SK-N-MC (cell line): ENCODE data around the gene CDKN2A.
"Not testable (repeated sequence)": the region's sequence is repeated elsewhere in the genome, so short reads cannot be mapped to it uniquely, and the experiment has no call there.

Source experiments
- DNase-seq: peaks from one replicate; pipeline ENCODE4 v3.0.0-alpha.2; 2011; ENCODE audit warnings: low read depth, low spot score
- H3K27ac ChIP-seq: fragments of 200-600 bp; sonication (generic); 2 replicates; pipeline ENCODE4 v1.5.1; 2016; ENCODE audit warnings: mixed run types
- H3K36me3 ChIP-seq: fragments of 200-600 bp; sonication (generic); 2 replicates; pipeline ENCODE4 v1.6.1; 2017; ENCODE audit warnings: antibody characterized with exemption, low read length, mixed read lengths; ENCODE audit not compliant: insufficient read depth
- H3K4me3 ChIP-seq: fragments of 200-600 bp; sonication (generic); 2 replicates; pipeline ENCODE4 v1.5.1; 2016
- H3K9ac ChIP-seq: fragments of 200-600 bp; sonication (generic); 2 replicates; pipeline ENCODE4 v1.8.0; 2017; ENCODE audit warnings: mixed run types, mixed read lengths; ENCODE audit not compliant: insufficient read length
- H3K9me3 ChIP-seq: fragments of 200-600 bp; sonication (generic); 2 replicates; pipeline ENCODE4 v1.6.1; 2017; ENCODE audit warnings: low read depth, mild to moderate bottlenecking, antibody characterized with exemption, low read length, moderate library complexity, mixed read lengths
- EZH2 ChIP-seq: fragments of 200-600 bp; sonication (generic); IDR thresholded peaks from one replicate; pipeline ENCODE4 v1.6.1; 2017; ENCODE audit warnings: antibody characterized with exemption
- FOXP2 ChIP-seq: optimal IDR thresholded peaks from 2 replicates; pipeline ENCODE3; 2011; ENCODE audit warnings: mild to moderate bottlenecking, moderate library complexity; ENCODE audit not compliant: insufficient read depth; ENCODE audit errors: extremely low read length, control extremely low read depth
- POLR2AphosphoS5 ChIP-seq: IDR thresholded peaks from 2 replicates; pipeline ENCODE4 v1.6.1; 2012; ENCODE audit warnings: mild to moderate bottlenecking, low read depth, low read length, borderline replicate concordance

Gene CDKN2A

GRCh38 chr9:21964925-21965385 lies 29.2 kb downstream of the CDKN2A start:
- H3K36me3 ChIP-seq = peaks cover 45% of the 10 kb centered on the region
- TF ChIP-seq POLR2AphosphoS5 (no peak), FOXP2 (no peak), EZH2 (no peak)
- no peak overlapping the region for H3K4me3 ChIP-seq
- no peak overlapping the region for H3K9ac ChIP-seq
- no peak overlapping the region for H3K27ac ChIP-seq
- DNase-seq = no peak
- peaks cover 4% of the 10 kb centered on the region; the same call in 1 of the 2 replicates for H3K9me3 ChIP-seq

GRCh38 chr9:21961569-21961968 lies 32.6 kb downstream of the CDKN2A start:
- no peak for DNase-seq
- TF ChIP-seq FOXP2 (no peak), EZH2 (no peak), POLR2AphosphoS5 (no peak)
- Histone ChIP-seq H3K27ac (no peak overlapping the region), H3K4me3 (no peak overlapping the region), H3K9me3 (peaks cover 4% of the 10 kb centered on the region; the same call in 1 of the 2 replicates), H3K36me3 (peaks cover 12% of the 10 kb centered on the region; the same call in 1 of the 2 replicates), H3K9ac (no peak overlapping the region)

- not testable (repeated sequence) for H3K9ac ChIP-seq, DNase-seq, H3K4me3 ChIP-seq, H3K36me3 ChIP-seq, H3K27ac ChIP-seq, H3K9me3 ChIP-seq
Measured at GRCh38 chr9:21959268-21959667, 34.9 kb downstream of the CDKN2A start.

- Histone ChIP-seq H3K4me3 (no peak overlapping the region), H3K27ac (no peak overlapping the region), H3K9ac (no peak overlapping the region), H3K9me3 (no peaks in the 10 kb centered on the region), H3K36me3 (no peaks in the 10 kb centered on the region)
- TF ChIP-seq POLR2AphosphoS5 = no peak
- no peak for TF ChIP-seq FOXP2
- TF ChIP-seq EZH2 = no peak
- DNase-seq = no peak
Measured at GRCh38 chr9:21958833-21959232, 35.4 kb downstream of the CDKN2A start.

GRCh38 chr9:21945606-21946005 lies 48.6 kb downstream of the CDKN2A start:
- Histone ChIP-seq H3K9ac (no peak overlapping the region), H3K27ac (no peak overlapping the region), H3K36me3 (no peaks in the 10 kb centered on the region), H3K9me3 (no peaks in the 10 kb centered on the region), H3K4me3 (no peak overlapping the region)
- TF ChIP-seq POLR2AphosphoS5 (no peak), FOXP2 (no peak), EZH2 (no peak)
- no peak for DNase-seq

GRCh38 chr9:21943464-21943863 lies 50.7 kb downstream of the CDKN2A start:
- Histone ChIP-seq H3K27ac (no peak overlapping the region), H3K4me3 (no peak overlapping the region), H3K36me3 (no peaks in the 10 kb centered on the region), H3K9ac (no peak overlapping the region), H3K9me3 (no peaks in the 10 kb centered on the region)
- no peak for TF ChIP-seq EZH2
- no peak for TF ChIP-seq FOXP2
- no peak for TF ChIP-seq POLR2AphosphoS5
- no peak for DNase-seq

GRCh38 chr9:21941337-21941995 lies 52.7 kb downstream of the CDKN2A start:
- H3K9me3 ChIP-seq = no peaks in the 10 kb centered on the region
- TF ChIP-seq EZH2 (no peak), POLR2AphosphoS5 (no peak), FOXP2 (no peak)
- no peak overlapping the region for H3K9ac ChIP-seq
- DNase-seq = no peak
- no peaks in the 10 kb centered on the region for H3K36me3 ChIP-seq
- H3K4me3 ChIP-seq = no peak overlapping the region
- H3K27ac ChIP-seq = no peak overlapping the region

- DNase-seq = no peak
- no peak overlapping the region for H3K27ac ChIP-seq
- H3K9ac ChIP-seq = no peak overlapping the region
- no peak for TF ChIP-seq POLR2AphosphoS5
- no peak for TF ChIP-seq EZH2
- TF ChIP-seq FOXP2 = no peak
- no peaks in the 10 kb centered on the region for H3K36me3 ChIP-seq
- no peaks in the 10 kb centered on the region for H3K9me3 ChIP-seq
- no peak overlapping the region for H3K4me3 ChIP-seq
Measured at GRCh38 chr9:21936161-21936560, 58.0 kb downstream of the CDKN2A start.

- Histone ChIP-seq H3K9ac (no peak overlapping the region), H3K9me3 (no peaks in the 10 kb centered on the region), H3K36me3 (no peaks in the 10 kb centered on the region), H3K27ac (no peak overlapping the region), H3K4me3 (no peak overlapping the region)
- TF ChIP-seq FOXP2 (no peak), POLR2AphosphoS5 (no peak), EZH2 (no peak)
- DNase-seq = no peak
Measured at GRCh38 chr9:21935631-21936030, 58.6 kb downstream of the CDKN2A start.
